ENCODE results near the gene EFNA5. TPM values are rescaled to one million over a fixed set of nuclear protein-coding genes. Genes with fewer than 3 reads are reported as not detected.

The EFNA5 gene
- total RNA-seq, 2 donors from 2014 or later, result 6.0 to 13.5 TPM

GRCh38 chr5:107594253-107595045 lies 76.3 kb downstream of the EFNA5 start:
- Histone ChIP-seq H3K4me1 (ENCODE audit: control insufficient read depth in 1 of 2, low read depth in 2 of 2) (peaks cover 14 to 43% of the 10 kb centered on the region in 2 donors), H3K27me3 (replicated peaks; ENCODE audit: insufficient read depth) (no peaks in the 10 kb centered on the region), H3K9me3 (no peaks in the 10 kb centered on the region), H3K4me3 (peak overlapping the region; percentile 5), H3K27ac (peak overlapping the region in 1 of 2 donors; percentile 55), H3K36me3 (no peaks in the 10 kb centered on the region)
- DNase-seq (ENCODE audit: low spot score) (no peak), ATAC-seq (ENCODE audit: insufficient number of reproducible peaks, low FRiP score, low read depth) (no peak)
- TF ChIP-seq, protein P1, sequence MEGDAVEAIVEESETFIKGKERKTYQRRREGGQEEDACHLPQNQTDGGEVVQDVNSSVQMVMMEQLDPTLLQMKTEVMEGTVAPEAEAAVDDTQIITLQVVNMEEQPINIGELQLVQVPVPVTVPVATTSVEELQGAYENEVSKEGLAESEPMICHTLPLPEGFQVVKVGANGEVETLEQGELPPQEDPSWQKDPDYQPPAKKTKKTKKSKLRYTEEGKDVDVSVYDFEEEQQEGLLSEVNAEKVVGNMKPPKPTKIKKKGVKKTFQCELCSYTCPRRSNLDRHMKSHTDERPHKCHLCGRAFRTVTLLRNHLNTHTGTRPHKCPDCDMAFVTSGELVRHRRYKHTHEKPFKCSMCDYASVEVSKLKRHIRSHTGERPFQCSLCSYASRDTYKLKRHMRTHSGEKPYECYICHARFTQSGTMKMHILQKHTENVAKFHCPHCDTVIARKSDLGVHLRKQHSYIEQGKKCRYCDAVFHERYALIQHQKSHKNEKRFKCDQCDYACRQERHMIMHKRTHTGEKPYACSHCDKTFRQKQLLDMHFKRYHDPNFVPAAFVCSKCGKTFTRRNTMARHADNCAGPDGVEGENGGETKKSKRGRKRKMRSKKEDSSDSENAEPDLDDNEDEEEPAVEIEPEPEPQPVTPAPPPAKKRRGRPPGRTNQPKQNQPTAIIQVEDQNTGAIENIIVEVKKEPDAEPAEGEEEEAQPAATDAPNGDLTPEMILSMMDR (IDR thresholded peaks at IDR 0.05), result no peak

GRCh38 chr5:107593009-107593408 lies 77.7 kb downstream of the EFNA5 start:
- TF ChIP-seq, protein P1 (IDR thresholded peaks at IDR 0.05), result no peak
- no peaks in the 10 kb centered on the region for H3K36me3 ChIP-seq
- H3K9me3 ChIP-seq, result no peaks in the 10 kb centered on the region
- ATAC-seq (ENCODE audit: insufficient number of reproducible peaks, low FRiP score, low read depth) (no peak), DNase-seq (ENCODE audit: low spot score) (no peak)
- H3K27ac ChIP-seq, result peak overlapping the region; percentile 55 to 59
- H3K27me3 ChIP-seq (replicated peaks; ENCODE audit: insufficient read depth), result no peaks in the 10 kb centered on the region
- peak overlapping the region; percentile 34 for H3K4me3 ChIP-seq
- H3K4me1 ChIP-seq (ENCODE audit: control insufficient read depth in 1 of 2, low read depth in 2 of 2), result peaks cover 14 to 43% of the 10 kb centered on the region in 2 donors

DNA sequence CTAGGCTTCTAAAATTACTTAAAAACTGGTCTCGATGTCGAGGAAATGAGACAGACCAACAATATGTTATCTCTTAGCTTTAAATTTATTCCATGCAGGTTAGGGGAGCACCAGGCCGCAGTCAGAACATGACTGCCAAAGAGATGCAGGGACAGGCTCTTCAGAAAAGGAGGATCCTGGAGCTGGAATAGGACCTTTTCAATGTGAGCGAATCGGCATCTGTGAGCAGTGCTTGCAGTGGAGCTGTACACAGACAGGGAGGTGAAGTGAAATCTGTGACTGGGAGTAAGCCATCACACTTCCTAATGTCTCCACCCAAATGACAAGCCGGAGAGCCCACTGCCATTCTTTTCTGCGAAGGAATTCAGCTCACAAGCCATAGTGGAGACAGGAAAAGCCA lies 78.2 kb downstream of the EFNA5 start:
- Histone ChIP-seq H3K27me3 (replicated peaks; ENCODE audit: insufficient read depth) (no peaks in the 10 kb centered on the region), H3K36me3 (no peaks in the 10 kb centered on the region), H3K9me3 (no peaks in the 10 kb centered on the region), H3K4me1 (ENCODE audit: control insufficient read depth in 1 of 2, low read depth in 2 of 2) (peaks cover 14 to 39% of the 10 kb centered on the region in 2 donors), H3K27ac (peak overlapping the region in 1 of 2 donors; percentile 55), H3K4me3 (peak overlapping the region; percentile 34)
- ATAC-seq (ENCODE audit: insufficient number of reproducible peaks, low FRiP score, low read depth), result no peak
- TF ChIP-seq, protein P1 (IDR thresholded peaks at IDR 0.05), result no peak
- DNase-seq (ENCODE audit: low spot score), result no peak

GRCh38 chr5:107590686-107591085 lies 80.1 kb downstream of the EFNA5 start:
- Histone ChIP-seq H3K27me3 (replicated peaks; ENCODE audit: insufficient read depth) (no peaks in the 10 kb centered on the region), H3K27ac (no peak overlapping the region), H3K4me3 (no peak overlapping the region), H3K4me1 (ENCODE audit: control insufficient read depth in 1 of 2, low read depth in 2 of 2) (peaks cover 14 to 28% of the 10 kb centered on the region in 2 donors), H3K9me3 (no peaks in the 10 kb centered on the region), H3K36me3 (no peaks in the 10 kb centered on the region)
- TF ChIP-seq, protein P1 (IDR thresholded peaks at IDR 0.05), result no peak
- DNase-seq (ENCODE audit: low spot score) (no peak), ATAC-seq (ENCODE audit: insufficient number of reproducible peaks, low FRiP score, low read depth) (no peak)

DNA sequence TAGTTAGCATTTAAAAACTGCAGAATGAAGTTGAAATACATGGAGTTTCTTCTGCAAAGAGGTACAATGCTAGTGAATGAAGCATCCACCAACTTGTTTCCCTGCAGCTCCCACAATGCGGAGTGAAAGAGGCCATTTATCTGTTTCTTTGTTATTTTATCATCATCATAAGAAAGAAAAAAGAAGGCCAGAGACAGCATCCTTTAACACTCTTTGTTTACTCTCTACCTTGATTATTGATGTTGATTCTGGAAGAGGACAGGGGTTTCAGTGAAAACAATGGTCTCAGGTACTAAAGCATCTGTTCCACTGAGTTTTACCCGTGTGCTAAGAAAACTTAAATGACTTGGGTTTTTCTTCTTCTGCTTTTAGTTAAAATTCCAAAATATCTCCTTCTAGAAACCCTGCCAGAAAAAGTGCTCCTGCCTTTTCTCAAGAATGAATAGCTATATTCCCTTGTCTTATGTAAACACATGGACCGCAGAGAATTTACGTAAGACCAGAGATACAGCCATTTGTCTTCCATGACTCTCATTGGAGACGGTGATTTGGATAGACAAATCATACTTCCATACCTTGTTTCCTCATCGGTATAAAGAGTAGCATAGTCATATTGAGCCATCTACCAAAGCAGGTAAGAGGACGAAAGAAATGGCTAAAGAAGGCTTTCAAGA lies 81.1 kb downstream of the EFNA5 start:
- no peak for ATAC-seq (ENCODE audit: insufficient number of reproducible peaks, low FRiP score, low read depth)
- Histone ChIP-seq H3K36me3 (no peaks in the 10 kb centered on the region), H3K27ac (no peak overlapping the region), H3K27me3 (replicated peaks; ENCODE audit: insufficient read depth) (no peaks in the 10 kb centered on the region), H3K4me1 (ENCODE audit: control insufficient read depth in 1 of 2, low read depth in 2 of 2) (peaks cover 13 to 25% of the 10 kb centered on the region in 2 donors), H3K4me3 (no peak overlapping the region), H3K9me3 (no peaks in the 10 kb centered on the region)
- DNase-seq (ENCODE audit: low spot score), result no peak
- TF ChIP-seq, protein P1 (IDR thresholded peaks at IDR 0.05), result no peak
